OCI-LY7 (cell line): ENCODE data around the gene NFKBIA.

ENCODE experiments used
- EZH2phosphoT487 ChIP-seq: fragments of 200-600 bp; sonication (generic); IDR thresholded peaks from 2 replicates; pipeline ENCODE4 v1.6.1; 2018; ENCODE audit warnings: low read depth, borderline replicate concordance, mild to moderate bottlenecking, mixed run types, antibody characterized with exemption, low read length, moderate library complexity, mixed read lengths
- TF ChIP-seq, protein P1 (sequence below): fragments of 200-600 bp; sonication (generic); conservative IDR thresholded peaks from 2 replicates; pipeline ENCODE4 v1.5.1; 2014; ENCODE audit warnings: mild to moderate bottlenecking, antibody characterized with exemption, low read length, moderate library complexity, mixed read lengths

DNA sequence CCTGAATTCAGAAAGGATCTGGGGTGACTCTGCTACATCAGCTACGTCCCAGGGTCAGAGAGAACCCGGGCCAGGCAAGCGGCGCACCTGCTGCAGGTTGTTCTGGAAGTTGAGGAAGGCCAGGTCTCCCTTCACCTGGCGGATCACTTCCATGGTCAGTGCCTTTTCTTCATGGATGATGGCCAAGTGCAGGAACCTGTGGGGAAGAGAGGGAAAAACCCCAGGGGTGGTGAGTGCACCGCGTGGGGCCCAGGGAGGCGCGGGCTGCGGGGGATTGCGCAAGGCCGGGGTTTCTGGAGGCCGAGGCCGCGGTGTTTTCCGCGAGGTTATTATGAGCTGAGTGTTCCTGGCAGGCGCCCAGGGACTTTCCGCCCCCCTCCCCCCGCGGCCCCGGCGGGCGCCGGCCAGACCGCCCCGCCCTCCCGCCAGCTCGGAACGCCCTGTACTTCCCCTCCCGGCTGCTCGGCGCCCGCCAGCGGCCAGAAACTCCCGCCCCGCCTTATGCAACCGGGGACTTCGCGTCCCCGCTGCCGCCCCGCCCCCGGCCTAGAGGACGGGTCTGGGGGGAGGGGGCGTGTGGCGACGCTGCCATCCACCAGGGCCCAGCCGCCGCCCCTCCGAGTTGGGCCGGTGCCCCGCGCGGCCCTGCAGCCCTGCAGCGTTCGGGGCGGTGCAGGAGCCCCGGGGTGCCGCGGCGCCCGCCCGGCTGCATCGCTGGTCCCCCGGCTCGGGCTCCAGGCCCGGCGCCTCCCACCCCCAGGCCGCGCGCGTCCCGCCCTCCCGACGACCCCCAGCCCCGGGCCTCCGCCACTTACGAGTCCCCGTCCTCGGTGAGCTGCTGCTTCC lies 723 bp downstream of the NFKBIA start:
- TF ChIP-seq, protein P1, sequence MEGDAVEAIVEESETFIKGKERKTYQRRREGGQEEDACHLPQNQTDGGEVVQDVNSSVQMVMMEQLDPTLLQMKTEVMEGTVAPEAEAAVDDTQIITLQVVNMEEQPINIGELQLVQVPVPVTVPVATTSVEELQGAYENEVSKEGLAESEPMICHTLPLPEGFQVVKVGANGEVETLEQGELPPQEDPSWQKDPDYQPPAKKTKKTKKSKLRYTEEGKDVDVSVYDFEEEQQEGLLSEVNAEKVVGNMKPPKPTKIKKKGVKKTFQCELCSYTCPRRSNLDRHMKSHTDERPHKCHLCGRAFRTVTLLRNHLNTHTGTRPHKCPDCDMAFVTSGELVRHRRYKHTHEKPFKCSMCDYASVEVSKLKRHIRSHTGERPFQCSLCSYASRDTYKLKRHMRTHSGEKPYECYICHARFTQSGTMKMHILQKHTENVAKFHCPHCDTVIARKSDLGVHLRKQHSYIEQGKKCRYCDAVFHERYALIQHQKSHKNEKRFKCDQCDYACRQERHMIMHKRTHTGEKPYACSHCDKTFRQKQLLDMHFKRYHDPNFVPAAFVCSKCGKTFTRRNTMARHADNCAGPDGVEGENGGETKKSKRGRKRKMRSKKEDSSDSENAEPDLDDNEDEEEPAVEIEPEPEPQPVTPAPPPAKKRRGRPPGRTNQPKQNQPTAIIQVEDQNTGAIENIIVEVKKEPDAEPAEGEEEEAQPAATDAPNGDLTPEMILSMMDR, result no peak
- no peak for TF ChIP-seq EZH2phosphoT487
